H1 (cell line): ENCODE results near the gene ZFP1. TPM values are rescaled to one million over a fixed set of nuclear protein-coding genes. Genes with fewer than 3 reads are reported as not detected.

Experiments used
- CTCF ChIA-PET: fragments of 300-600 bp; sonication (Branson Sonifier 250); formaldehyde crosslinking; loops from one replicate; lab custom pipeline; 2021; ENCODE audit not compliant: partially characterized antibody; lab: Charles Lee
- POLR2A ChIA-PET: fragments of 300-600 bp; sonication (Branson Sonifier 250); formaldehyde crosslinking; loops from one replicate; lab custom pipeline; 2021; ENCODE audit warnings: inconsistent platforms; ENCODE audit not compliant: partially characterized antibody; lab: Charles Lee
- DNase-seq, 2 experiments: peaks; one replicate each; pipeline versions ENCODE4 v3.0.0 to v3.0.0-alpha.2; 2010 to 2022; ENCODE audit warnings: low spot score in 2 of 2, low read depth in 1 of 2, mixed read lengths in 1 of 2
- FAIRE-seq: peaks from 2 replicates; lab custom pipeline; 2011; peaks lifted over from hg19 to GRCh38; lab: Jason Lieb, UNC
- H2AFZ ChIP-seq: 2 replicates; pipeline ENCODE4 v1.8.1; 2012; ENCODE audit warnings: low read length, inconsistent platforms
- H2AK5ac ChIP-seq: 2 replicates; pipeline ENCODE4 v1.6.1; 2013; ENCODE audit warnings: low read depth, low read length
- H2BK120ac ChIP-seq: replicated peaks from 2 replicates; pipeline ENCODE3; 2013; ENCODE audit warnings: low read depth, low read length, inconsistent platforms
- H2BK12ac ChIP-seq: 2 replicates; pipeline ENCODE4 v1.6.1; 2013; ENCODE audit warnings: low read depth, low read length
- H2BK15ac ChIP-seq: 2 replicates; pipeline ENCODE4 v1.6.1; 2013; ENCODE audit warnings: low read length
- H2BK20ac ChIP-seq: 2 replicates; pipeline ENCODE4 v1.6.1; 2013; ENCODE audit warnings: low read length
- H2BK5ac ChIP-seq: 2 replicates; pipeline ENCODE4 v1.6.1; 2013; ENCODE audit warnings: low read depth, low read length
- H3K14ac ChIP-seq: 2 replicates; pipeline ENCODE4 v1.6.1; 2013; ENCODE audit warnings: inconsistent platforms; ENCODE audit not compliant: insufficient read length
- H3K18ac ChIP-seq: 2 replicates; pipeline ENCODE4 v1.6.1; 2013; ENCODE audit warnings: low read length; ENCODE audit errors: extremely low read depth
- H3K23ac ChIP-seq: 2 replicates; pipeline ENCODE4 v1.6.1; 2013; ENCODE audit warnings: inconsistent platforms; ENCODE audit not compliant: insufficient read length
- H3K23me2 ChIP-seq: 2 replicates; pipeline ENCODE4 v1.6.1; 2013; ENCODE audit warnings: low read depth, low read length
- H3K27ac ChIP-seq: 2 replicates; pipeline ENCODE4 v1.6.1; 2011; ENCODE audit warnings: low read depth, low read length, inconsistent platforms
- H3K27me3 ChIP-seq, 4 experiments: replicated peaks in 1 of 4; 1 replicate in 1 of 4; 2 replicates in 3 of 4; pipeline versions ENCODE4 v1.6.1 to v1.8.1; 2011 to 2013; ENCODE audit warnings: low read length in 3 of 4, mild to moderate bottlenecking in 3 of 4, inconsistent platforms in 2 of 4, mixed read lengths in 2 of 4, moderate library complexity in 1 of 4; ENCODE audit not compliant: control insufficient read depth in 3 of 4, insufficient read depth in 3 of 4; ENCODE audit errors: extremely low read depth in 1 of 4
- H3K36me3 ChIP-seq, 4 experiments: 2 replicates each; pipeline versions ENCODE4 v1.6.1 to v1.8.1; 2011 to 2013; ENCODE audit warnings: mild to moderate bottlenecking in 4 of 4, low read length in 3 of 4, moderate library complexity in 2 of 4, control low read depth in 1 of 4, inconsistent platforms in 1 of 4; ENCODE audit not compliant: insufficient read depth in 4 of 4, control insufficient read depth in 2 of 4
- H3K4ac ChIP-seq: replicated peaks from 2 replicates; pipeline ENCODE3; 2013; ENCODE audit warnings: low read length, low read depth, mixed read lengths, inconsistent platforms; ENCODE audit not compliant: insufficient read length
- H3K4me1 ChIP-seq, 4 experiments: replicated peaks in 1 of 4; 1 replicate in 1 of 4; 2 replicates in 3 of 4; pipeline versions ENCODE4 v1.6.1 to v1.8.1; 2011 to 2013; ENCODE audit warnings: low read length in 3 of 4, inconsistent platforms in 2 of 4, mixed read lengths in 1 of 4; ENCODE audit not compliant: insufficient read depth in 4 of 4, control insufficient read depth in 3 of 4
- H3K4me2 ChIP-seq, 2 experiments: 2 replicates each; pipeline versions ENCODE4 v1.6.1 to v1.8.1; 2011 to 2013; ENCODE audit warnings: low read depth in 2 of 2, low read length in 2 of 2, control low read depth in 1 of 2, inconsistent platforms in 1 of 2, mild to moderate bottlenecking in 1 of 2; ENCODE audit not compliant: insufficient read depth in 1 of 2
- H3K4me3 ChIP-seq, 4 experiments: fragments of 200-600, 300-600 bp in 1 of 4; sonication (generic), shearing (Covaris generic), sonication (Bioruptor Twin) in 1 of 4; 2 replicates each; pipeline versions ENCODE4 v1.5.1 to v1.8.1; 2011 to 2016; ENCODE audit warnings: low read length in 4 of 4, low read depth in 3 of 4, control low read depth in 2 of 4, inconsistent platforms in 2 of 4, mild to moderate bottlenecking in 2 of 4, mixed read lengths in 1 of 4, moderate library complexity in 1 of 4; ENCODE audit not compliant: insufficient read depth in 2 of 4; ENCODE audit errors: extremely low read depth in 1 of 4
- H3K56ac ChIP-seq: replicated peaks from 2 replicates; pipeline ENCODE3; 2013; ENCODE audit warnings: low read depth, mild to moderate bottlenecking, mixed read lengths, low read length, inconsistent platforms; ENCODE audit not compliant: insufficient read length
- H3K79me1 ChIP-seq: 2 replicates; pipeline ENCODE4 v1.6.1; 2013; ENCODE audit warnings: low read depth, low read length, control low read depth
- H3K79me2 ChIP-seq, 2 experiments: 2 replicates each; pipeline versions ENCODE4 v1.6.1 to v1.8.1; 2012 to 2013; ENCODE audit warnings: low read length in 2 of 2, mild to moderate bottlenecking in 2 of 2, inconsistent platforms in 1 of 2; ENCODE audit not compliant: insufficient read depth in 2 of 2, control insufficient read depth in 1 of 2
- H3K9ac ChIP-seq, 4 experiments: replicated peaks in 1 of 4; 1 replicate in 1 of 4; 2 replicates in 3 of 4; pipeline versions ENCODE4 v1.6.1 to v1.8.1; 2011 to 2013; ENCODE audit warnings: low read depth in 3 of 4, low read length in 3 of 4, control low read depth in 2 of 4, mild to moderate bottlenecking in 2 of 4, moderate library complexity in 2 of 4, inconsistent platforms in 1 of 4; ENCODE audit errors: extremely low read depth in 1 of 4
- H3K9me3 ChIP-seq, 2 experiments: 2 replicates each; pipeline versions ENCODE4 v1.6.1 to v1.8.1; 2012 to 2013; ENCODE audit warnings: mild to moderate bottlenecking in 2 of 2, moderate library complexity in 2 of 2, control low read depth in 1 of 2, inconsistent platforms in 1 of 2, low read depth in 1 of 2, low read length in 1 of 2, mixed read lengths in 1 of 2; ENCODE audit not compliant: insufficient read depth in 2 of 2
- H4K20me1 ChIP-seq, 2 experiments: replicated peaks in 1 of 2; 2 replicates each; pipeline versions ENCODE3 to v1.8.1; 2011 to 2013; ENCODE audit warnings: inconsistent platforms in 2 of 2, low read length in 2 of 2, mild to moderate bottlenecking in 1 of 2; ENCODE audit not compliant: insufficient read depth in 2 of 2, control insufficient read depth in 1 of 2
- H4K5ac ChIP-seq: 2 replicates; pipeline ENCODE4 v1.6.1; 2013; ENCODE audit warnings: low read length, low read depth, mixed read lengths, inconsistent platforms; ENCODE audit not compliant: insufficient read length
- H4K8ac ChIP-seq: 2 replicates; pipeline ENCODE4 v1.8.0; 2013; ENCODE audit warnings: mild to moderate bottlenecking, moderate library complexity, low read length, inconsistent platforms; ENCODE audit not compliant: insufficient read depth; ENCODE audit errors: extremely low read depth
- H4K91ac ChIP-seq: replicated peaks from 2 replicates; pipeline ENCODE3; 2013; ENCODE audit warnings: low read length, mixed read lengths, inconsistent platforms; ENCODE audit not compliant: insufficient read length
- CBX8 ChIP-seq: fragments of 300-800, 300-1000 bp; sonication (generic); IDR thresholded peaks from 2 replicates; pipeline ENCODE4 v1.7.1; 2016; ENCODE audit warnings: low read depth, low read length, borderline replicate concordance
- EGR1 ChIP-seq: IDR thresholded peaks from 2 replicates; pipeline ENCODE4 v1.6.1; 2011; ENCODE audit warnings: low read depth, low read length, borderline replicate concordance
- GTF2F1 ChIP-seq: IDR thresholded peaks from 2 replicates; pipeline ENCODE4 v1.6.1; 2012; ENCODE audit warnings: low read depth, low read length, improper control_type of control experiment, borderline replicate concordance
- HDAC2 ChIP-seq, 2 experiments: fragments of 300-600 bp in 1 of 2; sonication (generic) in 1 of 2; IDR thresholded peaks; 2 replicates each; pipeline ENCODE4 v1.6.1; 2011 to 2012; ENCODE audit warnings: low read depth in 2 of 2, low read length in 2 of 2, mild to moderate bottlenecking in 2 of 2, moderate library complexity in 2 of 2, borderline replicate concordance in 1 of 2, inconsistent platforms in 1 of 2
- MAFK ChIP-seq: IDR thresholded peaks from 2 replicates; pipeline ENCODE4 v1.6.1; 2012; ENCODE audit warnings: low read depth, mild to moderate bottlenecking, improper control_type of control experiment, low read length
- NANOG ChIP-seq: IDR thresholded peaks from 2 replicates; pipeline ENCODE4 v1.6.1; 2011; ENCODE audit warnings: low read length, low read depth, mild to moderate bottlenecking, inconsistent platforms; ENCODE audit not compliant: insufficient read depth, poor library complexity, severe bottlenecking
- RBBP5 ChIP-seq: IDR thresholded peaks from 2 replicates; pipeline ENCODE4 v1.7.1; 2012; ENCODE audit warnings: low read depth, mild to moderate bottlenecking, inconsistent platforms, low read length, moderate library complexity, borderline replicate concordance
- SAP30 ChIP-seq: fragments of 300-600 bp; sonication (generic); IDR thresholded peaks from 2 replicates; pipeline ENCODE4 v1.7.1; 2012; ENCODE audit warnings: low read length, moderate library complexity, mild to moderate bottlenecking, inconsistent platforms; ENCODE audit not compliant: insufficient read depth, insufficient replicate concordance
- SP2 ChIP-seq: IDR thresholded peaks from 2 replicates; pipeline ENCODE4 v1.6.1; 2012; ENCODE audit warnings: mild to moderate bottlenecking, low read length, inconsistent platforms
- SUZ12 ChIP-seq: fragments of 200-600 bp; sonication (generic); IDR thresholded peaks from 2 replicates; pipeline ENCODE4 v1.6.1; 2012; ENCODE audit warnings: mild to moderate bottlenecking, inconsistent platforms, low read length, moderate library complexity, mixed read lengths
- WGBS, 2 experiments: shearing (Covaris generic) in 1 of 2; methylation state at CpG; one replicate each; pipeline versions ENCODE4 v1.1.6 to v1.1.7; 2013 to 2015; ENCODE audit warnings: low lambda C conversion rate in 2 of 2, mixed read lengths in 2 of 2, inconsistent platforms in 1 of 2, low coverage in 1 of 2, missing lambda C conversion rate in 1 of 2; ENCODE audit not compliant: insufficient replicate concordance in 2 of 2, insufficient coverage in 1 of 2, insufficient read length in 1 of 2; ENCODE audit errors: extremely low coverage in 1 of 2, missing lambda C conversion rate in 1 of 2; 5-methylcytosine and 5-hydroxymethylcytosine counted together
- polyA plus RNA-seq, 7 experiments: library from polyadenylated mRNA; depleted of rRNA in 3 of 7; stranded (reverse) in 5 of 7; unstranded in 2 of 7; fragments of >200 nt in 5 of 7; fragments of 200-250 nt in 2 of 7; gene quantifications; 1 replicate in 5 of 7; 2 replicates in 1 of 7; 4 replicates in 1 of 7; pipeline versions ENCODE4 v1.2.1 to v1.2.3, GENCODE V29; 2011 to 2013; ENCODE audit warnings: missing spikeins in 2 of 7, mixed read lengths in 2 of 7
- total RNA-seq: library from RNA; stranded (reverse); fragmentation: NEBNext Ultra II Directional; extraction: Animal tissue kit (Norgen Biotek cat#: 25700); gene quantifications from 2 replicates; pipeline ENCODE4 v1.2.1, GENCODE V29; 2021
- TF ChIP-seq, protein P1 (sequence below): IDR thresholded peaks from 2 replicates; pipeline ENCODE4 v1.6.1; 2012; ENCODE audit warnings: inconsistent platforms

The ZFP1 gene
- total and polyA plus RNA-seq, 2 of the 8 experiments (the other 6 are each of a cell fraction or from before 2014, with no cell fraction given) = 4.0 to 11.2 TPM

DNA sequence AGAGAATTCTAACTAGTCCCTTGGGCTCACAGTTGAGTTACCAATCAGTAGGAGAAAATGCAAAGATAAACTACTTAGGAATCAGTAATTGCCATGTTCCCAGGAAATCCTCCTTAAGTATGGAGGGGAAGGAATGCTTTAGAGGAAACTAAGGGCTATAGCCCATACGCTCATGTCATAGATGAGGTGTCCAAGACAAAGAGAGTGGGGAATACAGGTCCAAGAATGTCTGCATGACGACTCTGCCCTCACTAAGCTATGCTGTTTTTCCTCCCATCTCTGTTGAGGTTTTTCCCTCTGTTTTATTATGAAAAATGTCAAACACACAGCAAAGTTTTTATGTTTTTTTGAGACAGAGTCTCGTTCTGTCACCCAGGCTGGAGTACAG lies 47.7 kb upstream of the ZFP1 start:
- POLR2A ChIA-PET = interaction anchor here (5.0 kb wide), 1 partner anchor 9 kb away, joined by 42 read pairs; no protein-coding TSS in a partner anchor
- no peak overlapping the region for H3K4ac ChIP-seq
- no peak overlapping the region for H4K91ac ChIP-seq
- H3K23ac ChIP-seq = no peak overlapping the region
- no peaks in the 10 kb centered on the region; the same call in 1 of the 2 replicates for H3K23me2 ChIP-seq
- no peak overlapping the region for H2BK5ac ChIP-seq
- peaks cover 11 to 13% of the 10 kb centered on the region in 2 experiments for H4K20me1 ChIP-seq
- no peaks in the 10 kb centered on the region for H3K27me3 ChIP-seq
- no peak overlapping the region for H2AFZ ChIP-seq
- peaks cover 0 to 4% (median 0%) of the 10 kb centered on the region in 4 experiments; a peak in 1 of 8 replicates for H3K36me3 ChIP-seq
- no peak overlapping the region for H3K14ac ChIP-seq
- no peak overlapping the region for H3K9ac ChIP-seq
- no peak overlapping the region for H2BK120ac ChIP-seq
- H3K9me3 ChIP-seq = no peaks in the 10 kb centered on the region
- H4K8ac ChIP-seq = no peak overlapping the region; the same call in 1 of the 2 replicates
- H3K79me1 ChIP-seq = peaks cover 23% of the 10 kb centered on the region
- FAIRE-seq (no peak), DNase-seq (no peak)
- H2BK12ac ChIP-seq = no peak overlapping the region
- no peak overlapping the region for H3K27ac ChIP-seq
- no peak overlapping the region for H2AK5ac ChIP-seq
- no peak overlapping the region for H2BK15ac ChIP-seq
- H3K56ac ChIP-seq = no peak overlapping the region
- no peak for TF ChIP-seq NANOG
- TF ChIP-seq MAFK = no peak
- TF ChIP-seq GTF2F1 = no peak
- no peak for TF ChIP-seq RBBP5
- no peak for TF ChIP-seq HDAC2 (IDR thresholded peaks at IDR 0.05; ENCODE audit: borderline replicate concordance in 1 of 2, low read depth in 2 of 2, low read length in 2 of 2)
- TF ChIP-seq, protein P1, sequence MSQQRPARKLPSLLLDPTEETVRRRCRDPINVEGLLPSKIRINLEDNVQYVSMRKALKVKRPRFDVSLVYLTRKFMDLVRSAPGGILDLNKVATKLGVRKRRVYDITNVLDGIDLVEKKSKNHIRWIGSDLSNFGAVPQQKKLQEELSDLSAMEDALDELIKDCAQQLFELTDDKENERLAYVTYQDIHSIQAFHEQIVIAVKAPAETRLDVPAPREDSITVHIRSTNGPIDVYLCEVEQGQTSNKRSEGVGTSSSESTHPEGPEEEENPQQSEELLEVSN = no peak
- TF ChIP-seq CBX8 = no peak
- TF ChIP-seq SAP30 = no peak
- no peak for TF ChIP-seq EGR1
- no peak for TF ChIP-seq SUZ12
- no peak for TF ChIP-seq SP2
- H3K4me3 ChIP-seq = no peak overlapping the region
- CTCF ChIA-PET = interaction anchor here (0.6 to 8.0 kb wide), 3 partner anchors 10 to 142 kb away, joined by 3 to 133 read pairs (median 4); no protein-coding TSS in a partner anchor
- no peak overlapping the region for H3K4me2 ChIP-seq
- WGBS, 2 experiments = 94% methylated on average over 3 of the region's 3 CpGs; no CpG with 5 or more reads in 1 of the 2 experiments
- H3K79me2 ChIP-seq = peaks cover 0 to 28% of the 10 kb centered on the region in 2 experiments; a peak in 1 of 4 replicates
- no peak overlapping the region for H2BK20ac ChIP-seq
- no peak overlapping the region for H3K18ac ChIP-seq
- H3K4me1 ChIP-seq = peaks cover 9 to 41% (median 33%) of the 10 kb centered on the region in 4 experiments
- no peak overlapping the region for H4K5ac ChIP-seq
